Lower leg skin (tissue), 3 donors: ENCODE data around the gene UBXN6.

ENCODE experiments used
- CTCF ChIP-seq, 3 donors: fragments of 450-650 bp; IDR thresholded peaks; one replicate each; pipeline ENCODE4 v1.5.1; 2016; ENCODE audit warnings: antibody characterized with exemption in 3 of 3, mild to moderate bottlenecking in 3 of 3, moderate library complexity in 2 of 3
- POLR2A ChIP-seq, 2 donors: fragments of 450-650 bp; IDR thresholded peaks; one replicate each; pipeline ENCODE4 v1.6.1; 2016 to 2017; ENCODE audit warnings: antibody characterized with exemption in 2 of 2, mild to moderate bottlenecking in 1 of 2, moderate library complexity in 1 of 2

GRCh38 chr19:4431808-4432674 lies 25.6 kb downstream of the UBXN6 start:
- no peak for TF ChIP-seq CTCF (IDR thresholded peaks at IDR 0.05)
- TF ChIP-seq POLR2A (IDR thresholded peaks at IDR 0.05): no peak
